HepG2 (cell line): ENCODE data around the gene TTBK1. TPM values are rescaled to one million over a fixed set of nuclear protein-coding genes. Genes with fewer than 3 reads are reported as not detected.

Experiments
- CREB1 ChIP-seq, 2 experiments: fragments of 450-650 bp in 1 of 2; IDR thresholded peaks; 2 replicates each; pipeline ENCODE4 v1.6.1; 2016 to 2017; ENCODE audit warnings: control low read depth in 1 of 2, mild to moderate bottlenecking in 1 of 2, missing compliant biosample characterization in 1 of 2, missing genetic modification characterization in 1 of 2
- MATR3 ChIP-seq: sonication (generic); formaldehyde crosslinking; IDR thresholded peaks from 2 replicates; pipeline ENCODE4 v1.4.0; 2020; ENCODE audit warnings: missing genetic modification reagents
- ZBTB38 ChIP-seq: sonication (generic); formaldehyde crosslinking; IDR thresholded peaks from 2 replicates; pipeline ENCODE4 v1.5.1; 2020; ENCODE audit warnings: mild to moderate bottlenecking, missing genetic modification reagents
- ZBTB4 ChIP-seq: sonication (generic); formaldehyde crosslinking; IDR thresholded peaks from 2 replicates; pipeline ENCODE4 v1.4.0; 2020; ENCODE audit warnings: missing genetic modification reagents, mild to moderate bottlenecking, borderline replicate concordance
- ZNF143 ChIP-seq: sonication (generic); formaldehyde crosslinking; IDR thresholded peaks from 2 replicates; pipeline ENCODE4 v1.4.0; 2020; ENCODE audit warnings: missing genetic modification reagents
- ZNF280D ChIP-seq: sonication (generic); formaldehyde crosslinking; IDR thresholded peaks from 2 replicates; pipeline ENCODE4 v1.5.1; 2020; ENCODE audit warnings: mild to moderate bottlenecking, missing genetic modification reagents
- ZNF326 ChIP-seq: sonication (generic); formaldehyde crosslinking; IDR thresholded peaks from 2 replicates; pipeline ENCODE4 v1.4.0; 2020; ENCODE audit warnings: missing genetic modification reagents, borderline replicate concordance
- ZNF589 ChIP-seq: sonication (generic); formaldehyde crosslinking; conservative IDR thresholded peaks from 2 replicates; pipeline ENCODE4 v1.8.0; 2022; ENCODE audit warnings: mild to moderate bottlenecking, moderate library complexity, missing genetic modification reagents
- ZNF75D ChIP-seq: sonication (generic); formaldehyde crosslinking; IDR thresholded peaks from 2 replicates; pipeline ENCODE4 v1.8.1; 2023; ENCODE audit warnings: missing genetic modification reagents, mild to moderate bottlenecking, borderline replicate concordance
- ZNF782 ChIP-seq: sonication (generic); formaldehyde crosslinking; IDR thresholded peaks from 2 replicates; pipeline ENCODE4 v1.4.0; 2020; ENCODE audit warnings: missing genetic modification reagents, mild to moderate bottlenecking, borderline replicate concordance
- polyA plus RNA-seq, 8 experiments: library from polyadenylated mRNA; depleted of rRNA in 3 of 8; stranded (reverse) in 7 of 8; unstranded in 1 of 8; fragments of >200 nt; fragmentation: Illumina TruSeq in 4 of 8; extraction: Trizol in 4 of 8; gene quantifications; 2 replicates each; pipeline versions ENCODE4 v1.2.1 to v1.2.3, GENCODE V29; 2011 to 2016; ENCODE audit warnings: low read depth in 4 of 8, missing spikeins in 1 of 8, mixed read lengths in 1 of 8; ENCODE audit not compliant: insufficient read depth in 1 of 8
- total RNA-seq, 5 experiments: library from RNA; depleted of rRNA; stranded (reverse); fragments of >200 nt; fragmentation: Illumina TruSeq; extraction: Trizol; gene quantifications; 2 replicates each; pipeline ENCODE4 v1.2.3, GENCODE V29; 2016; ENCODE audit warnings: low read depth in 1 of 5
- TF ChIP-seq, protein P1 (sequence below): sonication (generic); formaldehyde crosslinking; IDR thresholded peaks from 2 replicates; pipeline ENCODE4 v1.4.0; 2020; ENCODE audit warnings: missing genetic modification reagents, low read depth, mild to moderate bottlenecking, borderline replicate concordance
- TF ChIP-seq, protein P2 (sequence below): sonication (generic); formaldehyde crosslinking; IDR thresholded peaks from 2 replicates; pipeline ENCODE4 v1.4.0; 2020; ENCODE audit warnings: missing genetic modification reagents

Gene TTBK1
- total and polyA plus RNA-seq, 2 of the 13 experiments (the other 11 are each of a cell fraction or from before 2014, with no cell fraction given): 0.24 to 0.33 TPM

DNA sequence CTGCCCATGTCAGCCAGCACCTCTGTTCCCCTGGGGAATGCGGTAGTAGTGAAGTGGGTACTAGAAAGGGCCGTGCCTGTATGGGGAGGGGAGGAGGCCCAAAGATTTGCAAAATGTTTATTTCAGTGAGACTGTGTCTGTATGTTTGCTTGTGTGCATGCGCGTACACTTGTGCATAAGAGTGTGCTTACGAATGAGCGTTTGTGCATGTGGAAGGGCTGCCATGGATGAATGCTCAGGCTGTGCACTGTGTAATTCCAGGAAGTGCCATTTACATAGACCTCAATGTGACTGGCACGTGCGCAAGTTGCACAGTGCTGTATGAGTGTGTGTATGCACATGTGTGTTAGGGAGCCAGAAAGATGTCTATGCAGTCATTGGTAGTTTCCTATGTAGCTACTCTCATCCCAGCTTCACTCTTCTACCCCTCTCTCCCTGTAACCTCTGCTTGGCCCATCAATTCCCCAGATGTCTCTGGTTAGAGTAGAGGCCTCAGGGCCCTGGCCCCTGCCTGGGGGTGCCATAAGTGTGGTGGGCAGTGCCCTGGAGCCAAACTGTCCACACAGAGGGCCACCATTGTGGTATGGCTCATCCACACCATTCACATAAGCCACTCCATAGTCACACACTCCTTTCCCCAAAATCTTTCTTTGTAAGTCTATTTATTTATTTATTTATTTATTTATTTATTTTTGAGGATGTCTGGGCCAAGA, 28.0 kb downstream of the TTBK1 start (continued):
- TF ChIP-seq ZNF280D (CRISPR knock-in tag) (0 out of 2 replicates have a peak, but pooled peaks have one; percentile 58), MATR3 (CRISPR knock-in tag) (no peak), ZNF589 (CRISPR knock-in tag) (0 out of 2 replicates have a peak, but pooled peaks have one; percentile 5), ZBTB4 (0 out of 2 replicates have a peak, but pooled peaks have one; percentile 71), ZBTB38 (CRISPR knock-in tag) (peak; percentile 89; the same call in 1 of the 2 replicates), ZNF782 (CRISPR knock-in tag) (0 out of 2 replicates have a peak, but pooled peaks have one; percentile 28), ZNF75D (CRISPR knock-in tag) (no peak), CREB1 (IDR thresholded peaks at IDR 0.05) (no peak), CREB1 (CRISPR knock-in tag; IDR thresholded peaks at IDR 0.05) (no peak), ZNF326 (CRISPR knock-in tag) (0 out of 2 replicates have a peak, but pooled peaks have one; percentile 80), ZNF143 (CRISPR knock-in tag) (no peak)
- TF ChIP-seq, protein P1, sequence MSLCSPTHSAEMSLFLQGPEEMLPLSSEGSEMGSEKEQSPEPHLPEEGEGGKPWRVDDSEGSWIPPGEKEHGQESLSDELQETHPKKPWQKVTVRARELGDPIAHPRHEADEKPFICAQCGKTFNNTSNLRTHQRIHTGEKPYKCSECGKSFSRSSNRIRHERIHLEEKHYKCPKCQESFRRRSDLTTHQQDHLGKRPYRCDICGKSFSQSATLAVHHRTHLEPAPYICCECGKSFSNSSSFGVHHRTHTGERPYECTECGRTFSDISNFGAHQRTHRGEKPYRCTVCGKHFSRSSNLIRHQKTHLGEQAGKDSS: 0 out of 2 replicates have a peak, but pooled peaks have one; percentile 5
- TF ChIP-seq, protein P2, sequence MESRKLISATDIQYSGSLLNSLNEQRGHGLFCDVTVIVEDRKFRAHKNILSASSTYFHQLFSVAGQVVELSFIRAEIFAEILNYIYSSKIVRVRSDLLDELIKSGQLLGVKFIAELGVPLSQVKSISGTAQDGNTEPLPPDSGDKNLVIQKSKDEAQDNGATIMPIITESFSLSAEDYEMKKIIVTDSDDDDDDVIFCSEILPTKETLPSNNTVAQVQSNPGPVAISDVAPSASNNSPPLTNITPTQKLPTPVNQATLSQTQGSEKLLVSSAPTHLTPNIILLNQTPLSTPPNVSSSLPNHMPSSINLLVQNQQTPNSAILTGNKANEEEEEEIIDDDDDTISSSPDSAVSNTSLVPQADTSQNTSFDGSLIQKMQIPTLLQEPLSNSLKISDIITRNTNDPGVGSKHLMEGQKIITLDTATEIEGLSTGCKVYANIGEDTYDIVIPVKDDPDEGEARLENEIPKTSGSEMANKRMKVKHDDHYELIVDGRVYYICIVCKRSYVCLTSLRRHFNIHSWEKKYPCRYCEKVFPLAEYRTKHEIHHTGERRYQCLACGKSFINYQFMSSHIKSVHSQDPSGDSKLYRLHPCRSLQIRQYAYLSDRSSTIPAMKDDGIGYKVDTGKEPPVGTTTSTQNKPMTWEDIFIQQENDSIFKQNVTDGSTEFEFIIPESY (CRISPR knock-in tag): peak; percentile 37; the same call in 1 of the 2 replicates
